Hepatic stellate cell (primary cell): Measurements from ENCODE around the gene SERPINB7.
A peak's percentile ranks its signal among the peaks of the same experiment; 100 is the strongest.

Source experiments
- DNase-seq: peaks from one replicate; pipeline ENCODE4 v3.0.0; 2011; ENCODE audit warnings: low spot score

The SERPINB7 gene

GRCh38 chr18:63787673-63788072, 12.5 kb downstream of the SERPINB7 start:
- DNase-seq = no peak

GRCh38 chr18:63788447-63789096, 13.4 kb downstream of the SERPINB7 start:
- DNase-seq = peak; percentile 22

DNA sequence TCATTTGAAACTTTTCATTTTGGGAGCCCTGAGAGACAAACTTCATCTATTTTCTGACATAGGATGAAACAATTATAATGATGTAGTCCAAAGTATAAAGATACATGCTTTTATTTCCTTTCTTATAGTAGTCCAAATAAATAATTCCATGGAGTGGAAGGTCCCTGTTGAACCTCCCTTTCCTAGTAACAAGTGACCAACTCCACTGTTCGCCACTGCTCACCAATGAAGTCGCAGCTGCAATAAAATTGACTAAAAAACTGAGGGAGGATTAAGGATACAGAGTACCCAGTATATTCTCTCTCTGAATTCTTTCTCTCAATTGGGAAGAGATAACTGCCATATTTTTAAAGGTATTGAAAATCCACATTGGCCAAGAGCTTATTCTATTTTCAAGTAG, 14.1 kb downstream of the SERPINB7 start:
- DNase-seq = no peak

GRCh38 chr18:63795606-63796005, 20.4 kb downstream of the SERPINB7 start:
- no peak for DNase-seq

GRCh38 chr18:63799189-63799588, 24.0 kb downstream of the SERPINB7 start:
- no peak for DNase-seq

GRCh38 chr18:63801343-63801742, 26.1 kb downstream of the SERPINB7 start:
- DNase-seq = no peak

DNA sequence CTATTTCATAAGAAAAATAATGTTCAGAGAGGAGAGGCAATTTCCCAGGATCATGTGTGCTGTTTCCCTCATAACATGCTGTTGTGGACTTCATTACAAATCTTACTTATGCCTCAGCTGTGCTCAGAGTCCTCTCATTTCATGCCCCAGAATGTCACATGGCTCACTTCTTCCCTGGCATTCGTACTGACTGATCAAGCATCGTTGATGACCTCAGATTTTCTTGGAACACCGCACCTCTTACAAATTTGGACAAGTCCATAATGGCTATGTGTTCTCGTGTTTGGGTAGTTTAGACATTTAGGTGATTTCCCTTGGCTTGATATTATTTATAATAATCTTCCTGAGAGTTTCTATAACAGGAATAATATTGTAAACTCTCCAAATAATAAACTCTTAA, 32.9 kb downstream of the SERPINB7 start:
- no peak for DNase-seq

GRCh38 chr18:63817441-63818051, 42.3 kb downstream of the SERPINB7 start:
- DNase-seq = peak; percentile 27

DNA sequence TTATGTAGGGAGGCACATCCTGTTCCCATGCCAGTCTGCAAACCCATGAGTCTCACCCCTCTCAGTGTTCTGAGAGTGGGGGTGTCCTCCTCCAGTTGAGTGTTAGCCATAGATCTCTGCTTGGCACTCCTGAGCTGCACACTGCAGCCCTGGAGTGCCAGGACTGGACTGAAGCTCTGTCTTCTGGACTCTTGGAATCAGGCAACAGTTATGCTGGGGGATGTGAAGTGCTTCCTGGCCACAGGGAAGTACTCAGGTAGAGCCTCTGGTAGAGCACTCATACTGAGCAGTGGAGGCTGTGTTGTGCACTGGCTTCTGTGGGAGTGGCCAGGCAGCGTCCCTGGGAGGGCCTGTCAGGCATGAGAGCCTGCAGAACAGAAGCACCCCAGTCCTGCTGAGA, 43.0 kb downstream of the SERPINB7 start:
- no peak for DNase-seq

- DNase-seq = no peak
Observed at GRCh38 chr18:63819786-63820185, 44.6 kb downstream of the SERPINB7 start.

GRCh38 chr18:63820694-63821093, 45.5 kb downstream of the SERPINB7 start:
- no peak for DNase-seq

- DNase-seq = no peak
Observed at GRCh38 chr18:63823516-63824219, 48.5 kb downstream of the SERPINB7 start.

DNA sequence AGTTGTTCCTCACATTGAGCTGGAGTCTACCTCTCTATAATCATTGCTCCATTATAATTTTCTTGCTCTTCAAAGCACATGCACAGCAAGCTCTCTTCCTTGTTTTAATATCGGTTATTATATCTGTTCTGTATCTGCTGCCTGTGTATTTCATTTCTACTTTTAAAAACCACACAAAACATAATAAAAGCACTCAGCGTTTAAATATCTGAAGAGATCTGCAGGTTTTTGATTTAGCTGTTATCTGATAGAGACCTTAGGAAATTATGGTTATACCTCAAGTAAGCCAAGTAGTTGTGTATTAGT, 49.0 kb downstream of the SERPINB7 start:
- DNase-seq = no peak

- no peak for DNase-seq
Observed at GRCh38 chr18:63828120-63828519, 52.9 kb downstream of the SERPINB7 start.

- no peak for DNase-seq
Observed at GRCh38 chr18:63828656-63829055, 53.4 kb downstream of the SERPINB7 start.

DNA sequence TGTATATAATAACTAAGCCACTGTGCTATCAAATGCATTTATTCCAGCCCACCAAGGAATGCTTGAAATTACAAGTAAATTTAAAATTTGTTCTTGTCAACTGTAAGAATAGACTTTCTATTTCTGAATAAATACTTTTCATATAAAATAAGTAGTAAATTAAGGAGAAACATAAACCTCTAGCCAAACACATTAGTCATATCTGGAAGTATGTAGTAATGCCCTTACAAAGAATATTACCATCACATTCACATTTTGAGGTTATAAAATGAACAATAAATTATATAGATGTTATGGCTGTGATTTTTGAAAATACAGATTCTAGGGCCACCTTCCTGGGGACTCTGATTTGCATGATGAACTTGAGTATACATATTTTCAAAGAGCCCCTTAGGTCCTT, 54.7 kb downstream of the SERPINB7 start:
- DNase-seq = no peak

DNA sequence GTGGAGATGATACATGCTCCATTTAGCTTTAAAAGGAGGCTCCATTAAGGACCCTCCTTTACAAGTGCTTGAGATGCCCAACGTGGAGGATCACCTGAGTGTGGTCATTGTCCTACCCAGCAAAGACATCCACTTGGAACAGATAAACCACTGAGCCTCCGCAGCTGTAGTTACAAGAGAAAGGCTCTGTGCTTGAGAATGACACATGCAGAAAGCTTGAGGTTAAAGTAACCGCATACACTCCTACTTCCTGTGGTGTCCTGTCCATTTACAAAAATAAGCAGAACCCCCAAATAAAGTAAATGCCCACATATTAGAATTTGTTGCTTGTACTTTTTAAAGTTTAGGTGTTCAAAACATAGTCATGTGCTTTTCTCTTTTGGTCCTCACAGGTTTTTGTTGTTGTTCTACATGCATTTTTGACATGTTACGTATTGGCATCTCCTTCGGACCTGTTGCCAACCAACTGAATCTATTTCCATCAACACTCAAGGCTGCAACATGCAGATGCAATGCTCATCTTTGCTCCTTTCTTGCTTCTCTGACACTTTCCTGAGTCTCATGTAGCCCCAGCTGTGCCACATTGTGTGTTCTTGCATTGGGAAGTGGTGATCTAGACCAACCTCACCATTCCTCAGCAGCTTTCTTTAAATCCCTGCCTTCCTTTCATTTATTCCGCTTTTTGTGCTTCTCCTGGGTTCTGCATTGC, 56.0 kb downstream of the SERPINB7 start:
- peak; percentile 34 for DNase-seq

DNA sequence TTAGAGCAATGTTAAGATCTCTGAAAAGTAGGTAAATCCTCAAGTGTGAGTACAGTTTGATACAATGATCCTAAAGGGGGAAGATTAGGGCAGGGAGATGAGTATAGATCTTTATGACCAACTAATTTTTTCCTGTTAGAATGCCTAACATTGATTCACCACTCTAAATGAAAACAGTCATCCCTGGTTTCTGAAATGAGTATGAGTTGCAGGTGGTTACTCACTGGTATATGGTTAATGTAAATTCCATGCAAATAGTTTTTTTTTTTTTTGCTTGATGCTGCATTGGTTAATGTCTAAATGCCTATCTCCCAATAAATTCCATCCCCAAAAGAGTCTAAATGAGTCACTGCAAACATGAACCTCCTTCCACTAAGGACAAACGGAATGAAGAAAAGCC, 57.3 kb downstream of the SERPINB7 start:
- DNase-seq = peak; percentile 19

DNA sequence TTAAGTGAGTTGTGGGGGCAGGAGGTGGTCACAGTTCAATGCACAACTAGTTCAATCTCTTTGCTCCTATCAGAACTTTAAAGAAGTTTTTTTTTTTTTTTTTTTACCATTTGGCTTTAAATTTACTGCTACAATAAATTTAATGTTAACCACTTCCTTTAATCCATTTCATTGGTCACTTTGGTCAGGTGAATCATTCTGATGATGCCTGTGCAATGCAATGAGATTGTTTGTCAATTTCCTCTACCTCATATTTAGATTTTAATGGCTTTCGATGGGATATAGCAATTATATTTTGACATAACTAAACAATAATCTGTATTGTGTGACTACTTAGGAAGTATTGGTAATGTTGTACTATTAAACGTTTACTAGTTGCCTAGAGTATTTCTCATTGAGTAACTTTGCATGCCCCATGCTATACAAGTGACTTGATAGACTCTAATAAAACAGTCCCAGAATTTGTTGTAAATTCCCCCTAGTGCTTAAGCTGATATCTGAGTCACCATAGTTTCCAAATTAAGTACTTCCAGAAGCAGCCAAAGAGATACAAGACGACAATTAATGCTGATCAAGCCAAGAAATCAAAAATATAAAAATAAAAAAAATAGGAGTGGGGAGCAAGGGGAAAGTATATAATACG, 59.4 kb downstream of the SERPINB7 start:
- DNase-seq = no peak

DNA sequence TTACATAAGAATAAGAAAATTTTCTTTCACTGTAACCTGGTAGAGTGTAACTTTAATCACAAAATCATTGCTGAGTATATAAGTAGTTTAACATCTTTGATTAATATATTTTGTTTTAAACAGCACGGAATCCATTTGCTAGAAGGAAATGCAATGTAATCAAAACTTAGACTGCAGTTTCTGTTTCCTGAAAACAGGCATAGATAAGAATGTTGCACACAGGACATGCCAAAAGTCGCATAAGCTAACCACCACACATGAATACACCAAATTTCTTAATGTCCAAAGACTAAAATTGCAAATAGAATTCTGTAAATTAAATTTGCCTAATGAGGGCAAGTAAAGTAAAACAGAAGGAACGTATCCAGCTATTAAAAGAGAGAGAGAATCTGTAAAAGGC, 61.2 kb downstream of the SERPINB7 start:
- no peak for DNase-seq

GRCh38 chr18:63837590-63837989, 62.4 kb downstream of the SERPINB7 start:
- DNase-seq = no peak

- DNase-seq = no peak
Observed at GRCh38 chr18:63843008-63843407, 67.8 kb downstream of the SERPINB7 start.

GRCh38 chr18:63844254-63844653, 69.0 kb downstream of the SERPINB7 start:
- DNase-seq = no peak
